ENCODE results near the gene KIF19.

The KIF19 gene

GRCh38 chr17:74353446-74354060, 27.5 kb downstream of the KIF19 start:
- no peak for DNase-seq (ENCODE audit: low read depth)
- TF ChIP-seq CTCF (IDR thresholded peaks at IDR 0.05; ENCODE audit: insufficient read depth, low read depth, low read length, missing control alignments), result no peak
- no peak overlapping the region for H3K4me3 ChIP-seq (ENCODE audit: low read length)

GRCh38 chr17:74354123-74354522, 28.1 kb downstream of the KIF19 start:
- TF ChIP-seq CTCF (IDR thresholded peaks at IDR 0.05; ENCODE audit: insufficient read depth, low read depth, low read length, missing control alignments), result peak; percentile 31
- H3K4me3 ChIP-seq (ENCODE audit: low read length), result no peak overlapping the region
- peak; percentile 9 for DNase-seq (ENCODE audit: low read depth)

GRCh38 chr17:74354561-74354960, 28.5 kb downstream of the KIF19 start:
- no peak for TF ChIP-seq CTCF (IDR thresholded peaks at IDR 0.05; ENCODE audit: insufficient read depth, low read depth, low read length, missing control alignments)
- DNase-seq (ENCODE audit: low read depth), result no peak
- H3K4me3 ChIP-seq (ENCODE audit: low read length), result no peak overlapping the region

GRCh38 chr17:74355065-74355464, 29.0 kb downstream of the KIF19 start:
- no peak overlapping the region for H3K4me3 ChIP-seq (ENCODE audit: low read length)
- no peak for DNase-seq (ENCODE audit: low read depth)
- TF ChIP-seq CTCF (IDR thresholded peaks at IDR 0.05; ENCODE audit: insufficient read depth, low read depth, low read length, missing control alignments), result no peak

- DNase-seq (ENCODE audit: low read depth), result no peak
Measured at GRCh38 chr17:74356646-74357465, 30.8 kb downstream of the KIF19 start.

GRCh38 chr17:74357466-74357809, 31.4 kb downstream of the KIF19 start:
- DNase-seq (ENCODE audit: low read depth), result no peak
- no peak overlapping the region for H3K4me3 ChIP-seq (ENCODE audit: low read length)
- no peak for TF ChIP-seq CTCF (IDR thresholded peaks at IDR 0.05; ENCODE audit: insufficient read depth, low read depth, low read length, missing control alignments)

More at GRCh38 chr17:74356646-74357465, 30.8 kb downstream of the KIF19 start:
- TF ChIP-seq CTCF (IDR thresholded peaks at IDR 0.05; ENCODE audit: insufficient read depth, low read depth, low read length, missing control alignments), result no peak
- H3K4me3 ChIP-seq (ENCODE audit: low read length), result no peak overlapping the region

All from epithelial cell of esophagus (primary cell).